Lung (tissue), 12 donors: Measurements from ENCODE around the gene STX18. TPM values are rescaled to one million over a fixed set of nuclear protein-coding genes. Genes with fewer than 3 reads are reported as not detected.
A peak's percentile ranks its signal among the peaks of the same experiment; 100 is the strongest.
"Not testable (repeated sequence)": the region's sequence is repeated elsewhere in the genome, so short reads cannot be mapped to it uniquely, and the experiment has no call there.

Experiments
- ATAC-seq: fragments of 200-7000 bp; cut with Tn5 transposase; one replicate; pipeline ENCODE4 v1.9.1; 2020; ENCODE audit warnings: moderate number of reproducible peaks; ENCODE audit not compliant: insufficient read depth, low FRiP score
- DNase-seq, 3 donors: peaks; one replicate each; pipeline ENCODE4 v3.0.0-alpha.2; 2013 to 2017
- H3K27ac ChIP-seq, 2 donors: one replicate each; pipeline ENCODE4 v1.5.1; 2013; ENCODE audit warnings: mild to moderate bottlenecking in 2 of 2, moderate library complexity in 2 of 2, control low read depth in 1 of 2, inconsistent platforms in 1 of 2, low read depth in 1 of 2, low read length in 1 of 2
- H3K27me3 ChIP-seq, 3 donors: one replicate each; pipeline ENCODE4 v1.5.1; 2013; ENCODE audit warnings: low read length in 2 of 3; ENCODE audit not compliant: control insufficient read depth in 3 of 3, insufficient read depth in 3 of 3
- H3K36me3 ChIP-seq, 4 donors: one replicate each; pipeline ENCODE4 v1.5.1; 2013; ENCODE audit warnings: low read length in 4 of 4, mild to moderate bottlenecking in 1 of 4, moderate library complexity in 1 of 4; ENCODE audit not compliant: control insufficient read depth in 4 of 4, insufficient read depth in 4 of 4
- H3K4me1 ChIP-seq, 5 donors: one replicate each; pipeline ENCODE4 v1.5.1; 2013; ENCODE audit warnings: low read length in 5 of 5, mild to moderate bottlenecking in 2 of 5, moderate library complexity in 1 of 5; ENCODE audit not compliant: control insufficient read depth in 5 of 5, insufficient read depth in 5 of 5
- H3K4me3 ChIP-seq: one replicate; pipeline ENCODE4 v1.5.1; 2013; ENCODE audit warnings: mild to moderate bottlenecking, control low read depth, moderate library complexity
- H3K9ac ChIP-seq, 2 donors: one replicate each; pipeline ENCODE4 v1.5.1; 2013; ENCODE audit warnings: low read length in 2 of 2, control low read depth in 1 of 2; ENCODE audit not compliant: insufficient read depth in 1 of 2
- H3K9me3 ChIP-seq, 4 donors: one replicate each; pipeline ENCODE4 v1.5.1; 2013; ENCODE audit warnings: low read length in 3 of 4, mild to moderate bottlenecking in 1 of 4, moderate library complexity in 1 of 4; ENCODE audit not compliant: control insufficient read depth in 4 of 4, insufficient read depth in 3 of 4
- CTCF ChIP-seq: IDR thresholded peaks from 2 replicates; pipeline ENCODE4 v1.5.1; 2012; ENCODE audit warnings: mild to moderate bottlenecking; ENCODE audit errors: control extremely low read depth, extremely low read depth
- WGBS, 2 donors: extraction: QIAGEN DNeasy Blood & Tissue Kit; methylation state at CpG; one replicate each; pipeline ENCODE4 v1.1.7; 2013; 5-methylcytosine and 5-hydroxymethylcytosine counted together
- polyA plus RNA-seq, 2 donors: library from polyadenylated mRNA; stranded (reverse); fragments of 200-250 nt; gene quantifications; one replicate each; pipeline ENCODE4 v1.2.1, GENCODE V29; 2013
- total RNA-seq, 2 donors: library from RNA; depleted of rRNA in 1 of 2; stranded (reverse); fragments of >200 nt in 1 of 2; gene quantifications; one replicate each; pipeline ENCODE4 v1.2.1, GENCODE V29; 2014 to 2021
- donor health status: control.
- donor health status: control.
- donor health status: Bipolar disorder and iron deficiency.
- donor health status: healthy.
- donor health status: DM: yes; HTN: yes; CAD: no.

The STX18 gene
- total and polyA plus RNA-seq, 4 donors = 16.2 to 34.1 (median 24.8) TPM

- no peak for TF ChIP-seq CTCF
- peaks cover 0 to 3% (median 0%) of the 10 kb centered on the region in 5 donors for H3K4me1 ChIP-seq
- H3K4me3 ChIP-seq = no peak overlapping the region
- no peak for ATAC-seq
- no peaks in the 10 kb centered on the region for H3K27me3 ChIP-seq
- H3K9me3 ChIP-seq = no peaks in the 10 kb centered on the region
- H3K9ac ChIP-seq = no peak overlapping the region
- no peak for DNase-seq
- 90 to 92% methylated on average over 9 of the region's 9 CpGs for WGBS, 2 donors
- peaks cover 25 to 49% (median 30%) of the 10 kb centered on the region in 4 donors for H3K36me3 ChIP-seq
- no peak overlapping the region for H3K27ac ChIP-seq
Measured at GRCh38 chr4:4423706-4424498, 117.9 kb downstream of the STX18 start.

GRCh38 chr4:4422856-4423499 lies 118.9 kb downstream of the STX18 start:
- no peak overlapping the region for H3K27ac ChIP-seq
- H3K27me3 ChIP-seq = no peaks in the 10 kb centered on the region
- DNase-seq (peak in 2 of 3 donors; percentile 13 to 57), ATAC-seq (no peak)
- peaks cover 28 to 52% (median 32%) of the 10 kb centered on the region in 4 donors for H3K36me3 ChIP-seq
- H3K4me3 ChIP-seq = no peak overlapping the region
- H3K9ac ChIP-seq = no peak overlapping the region
- TF ChIP-seq CTCF = no peak
- peaks cover 0 to 3% (median 0%) of the 10 kb centered on the region in 5 donors for H3K4me1 ChIP-seq
- WGBS, 2 donors = 85 to 92% methylated on average over 12 of the region's 12 CpGs
- no peaks in the 10 kb centered on the region for H3K9me3 ChIP-seq

- H3K27me3 ChIP-seq, H3K27ac ChIP-seq, DNase-seq, H3K9me3 ChIP-seq, ATAC-seq, H3K4me3 ChIP-seq, H3K9ac ChIP-seq, H3K4me1 ChIP-seq: not testable (repeated sequence)
- peaks cover 27 to 53% (median 34%) of the 10 kb centered on the region in 4 donors for H3K36me3 ChIP-seq
- WGBS, 2 donors = 95 to 98% methylated on average over 7 of the region's 7 CpGs
Measured at GRCh38 chr4:4422117-4422516, 119.7 kb downstream of the STX18 start.

GRCh38 chr4:4421356-4421755 lies 120.5 kb downstream of the STX18 start:
- Histone ChIP-seq H3K9me3 (peaks cover 0 to under 1% (median 0%) of the 10 kb centered on the region in 4 donors), H3K4me3 (no peak overlapping the region), H3K9ac (no peak overlapping the region), H3K4me1 (no peaks in the 10 kb centered on the region), H3K36me3 (peaks cover 32 to 54% (median 34%) of the 10 kb centered on the region in 4 donors), H3K27ac (no peak overlapping the region), H3K27me3 (no peaks in the 10 kb centered on the region)
- 97 to 98% methylated on average over 11 of the region's 11 CpGs for WGBS, 2 donors
- ATAC-seq = no peak
- DNase-seq = no peak
- TF ChIP-seq CTCF = no peak
